Activated T-cell treated with anti-CD3 and anti-CD28 coated beads, Interleukin-2, amount 50 U/mL, for 72 hours (primary cell): ENCODE results near the gene PRAC2. TPM values are rescaled to one million over a fixed set of nuclear protein-coding genes. Genes with fewer than 3 reads are reported as not detected.

Experiments used
- ATAC-seq, 2 donors: fragments of 150-1000 bp; cut with Tn5 transposase; replicated peaks in 1 of 2; 2 replicates each; pipeline ENCODE4 v1.10.0; 2021; ENCODE audit warnings: moderate library complexity in 2 of 2, mild to moderate bottlenecking in 1 of 2
- DNase-seq, 2 donors: peaks; one replicate each; pipeline ENCODE4 v3.0.0; 2021 to 2022; ENCODE audit warnings: mixed read lengths in 1 of 2
- H3K27ac Mint-ChIP-seq: one replicate; pipeline ENCODE4 v1.8.0; 2022; ENCODE audit warnings: mild to moderate bottlenecking, moderate library complexity, mixed read lengths
- H3K27me3 Mint-ChIP-seq: one replicate; pipeline ENCODE4 v1.8.0; 2022; ENCODE audit warnings: low read depth, mixed read lengths
- H3K36me3 Mint-ChIP-seq, 2 donors: one replicate each; pipeline ENCODE4 v1.8.0; 2022; ENCODE audit warnings: mixed read lengths in 2 of 2, mild to moderate bottlenecking in 1 of 2; ENCODE audit not compliant: insufficient read depth in 2 of 2
- H3K4me1 Mint-ChIP-seq: one replicate; pipeline ENCODE4 v1.8.0; 2022; ENCODE audit warnings: low read depth, mixed read lengths
- H3K4me3 Mint-ChIP-seq, 2 donors: one replicate each; pipeline ENCODE4 v1.8.0; 2022; ENCODE audit warnings: mild to moderate bottlenecking in 2 of 2, mixed read lengths in 2 of 2, moderate library complexity in 2 of 2
- H3K9me3 Mint-ChIP-seq, 2 donors: one replicate each; pipeline ENCODE4 v1.8.0; 2022; ENCODE audit warnings: mixed read lengths in 2 of 2
- total RNA-seq, 2 donors: library from RNA; stranded (reverse); gene quantifications; one replicate each; pipeline ENCODE4 v1.2.3, GENCODE V29; 2022

PRAC2 gene
- total RNA-seq, 2 donors from 2014 or later, result not detected

DNA sequence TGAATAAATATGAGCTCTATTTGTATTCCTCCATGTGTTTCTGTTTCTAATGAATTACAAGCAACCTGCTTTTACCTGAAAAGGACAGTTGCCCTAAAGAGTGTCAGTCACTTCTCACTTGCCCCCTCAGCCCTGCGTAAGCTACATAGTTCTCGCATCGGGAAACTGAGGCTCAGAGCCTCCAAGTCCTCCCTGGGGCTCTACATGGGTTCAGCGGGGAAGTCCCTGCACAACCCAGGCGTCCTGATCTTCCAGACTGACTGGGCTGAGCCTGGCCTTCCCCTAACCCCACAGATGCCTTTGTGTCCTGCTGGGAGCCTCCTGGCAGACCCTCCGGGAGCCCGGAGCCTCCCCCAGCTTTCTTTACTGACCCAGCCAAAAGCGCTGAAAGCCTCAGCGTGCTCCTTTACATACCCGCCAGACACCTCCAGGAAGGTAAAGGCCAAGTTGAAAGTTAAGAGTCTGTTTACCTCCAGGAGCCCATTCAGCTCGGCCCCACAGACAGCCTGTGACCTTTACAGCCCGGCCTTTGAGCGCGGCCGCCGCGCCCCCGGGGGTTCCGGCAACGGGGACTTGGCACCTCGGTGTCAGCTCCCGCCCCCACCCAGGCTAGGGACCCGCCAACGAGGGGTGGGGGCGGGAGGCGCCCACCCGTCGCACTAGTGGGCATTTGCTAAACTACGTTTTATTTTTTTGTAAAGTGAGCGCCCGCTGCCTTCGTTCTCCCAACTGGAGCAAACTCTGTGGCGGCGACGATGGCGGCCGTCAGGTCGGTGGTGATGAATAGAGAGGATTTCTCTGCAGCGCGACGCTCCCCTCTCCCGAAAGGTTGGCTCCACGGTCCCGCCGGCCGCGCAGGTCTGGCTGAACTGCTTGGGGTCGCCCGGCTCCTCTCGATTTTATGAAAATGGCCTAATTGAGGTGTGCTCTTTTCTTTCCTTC lies 10.0 kb downstream of the PRAC2 start:
- Mint-ChIP-seq H3K27me3 (peaks cover 99% of the 10 kb centered on the region), H3K4me1 (peaks cover 32% of the 10 kb centered on the region), H3K4me3 (peak overlapping the region; percentile 65 to 86), H3K9me3 (no peaks in the 10 kb centered on the region), H3K27ac (no peak overlapping the region), H3K36me3 (peaks cover 0 to 2% of the 10 kb centered on the region in 2 donors)
- DNase-seq (no peak), ATAC-seq (no peak)

DNA sequence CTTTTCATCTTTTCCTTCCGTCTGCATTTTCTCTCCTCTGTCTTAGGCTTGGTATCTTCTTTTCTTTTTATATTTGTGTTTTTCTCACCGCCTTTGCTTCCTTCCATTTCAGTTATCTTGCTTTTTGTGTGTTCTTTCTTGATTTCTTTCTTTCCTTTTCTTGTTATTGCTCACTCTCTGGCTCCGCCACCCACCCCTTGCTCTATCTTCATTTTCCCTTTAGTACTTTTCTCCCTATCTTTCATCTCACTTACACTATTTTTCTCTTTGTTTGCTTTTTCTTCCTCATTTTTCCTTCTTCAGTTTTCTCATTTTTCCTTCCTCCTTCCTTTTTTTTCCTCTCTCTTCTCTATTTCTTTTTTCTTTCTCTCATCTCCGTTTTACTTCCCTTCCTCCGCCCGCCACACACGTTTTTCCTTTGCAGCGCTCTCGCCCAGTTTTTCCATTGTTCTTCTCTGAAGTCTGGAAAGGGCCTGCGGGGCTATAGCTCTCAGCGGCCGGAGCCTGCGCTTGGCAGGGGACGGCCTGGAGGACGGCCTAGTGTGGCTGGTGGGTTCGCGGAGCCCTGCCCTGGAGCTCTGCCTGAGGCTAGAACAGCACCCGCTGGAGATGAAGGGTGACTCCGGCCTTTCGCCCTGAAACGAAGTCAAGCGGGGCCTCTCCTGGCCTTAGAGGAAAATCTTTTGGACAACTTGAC lies 10.8 kb downstream of the PRAC2 start:
- Mint-ChIP-seq H3K36me3 (peaks cover 0 to 2% of the 10 kb centered on the region in 2 donors), H3K4me1 (peaks cover 27% of the 10 kb centered on the region), H3K27me3 (peaks cover 100% of the 10 kb centered on the region), H3K4me3 (peak overlapping the region; percentile 65 to 86), H3K27ac (no peak overlapping the region), H3K9me3 (no peaks in the 10 kb centered on the region)
- no peak for DNase-seq
- no peak for ATAC-seq

DNA sequence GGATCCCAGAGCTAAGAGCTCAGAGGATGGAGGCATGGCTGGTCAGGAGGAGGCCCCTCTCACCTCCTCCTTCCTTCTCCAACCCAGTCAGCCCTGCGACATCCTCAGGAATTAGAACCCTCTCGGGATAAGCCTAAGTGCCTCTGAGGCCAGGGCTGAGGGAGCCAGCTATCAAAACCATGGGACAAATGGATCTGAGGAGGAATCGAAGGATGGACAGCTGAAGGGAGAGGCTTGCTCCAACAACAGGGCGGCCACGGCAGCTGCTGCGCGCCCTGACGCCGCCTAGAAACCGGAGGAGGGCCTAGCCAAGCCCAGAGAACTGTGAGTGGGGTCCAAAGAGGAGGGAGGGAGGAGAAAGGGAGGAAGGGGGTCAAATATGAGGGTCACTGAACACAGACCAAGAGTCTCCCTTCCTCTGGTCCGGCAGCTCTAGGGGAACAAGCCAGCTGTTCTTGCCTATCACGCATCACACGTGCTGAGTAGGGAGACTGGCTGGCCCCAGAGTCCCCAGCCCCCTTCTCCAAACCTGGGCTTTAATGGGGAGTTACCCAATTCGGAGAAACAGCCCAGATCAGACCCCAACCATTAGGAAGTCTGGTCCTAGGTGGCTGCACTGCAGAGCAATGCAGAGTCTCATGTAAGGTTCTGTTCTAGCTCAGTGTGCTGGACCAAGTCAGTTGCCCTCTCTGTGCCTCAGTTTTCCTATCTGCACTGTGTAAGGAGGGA lies 11.5 kb downstream of the PRAC2 start:
- Mint-ChIP-seq H3K4me3 (no peak overlapping the region), H3K9me3 (no peaks in the 10 kb centered on the region), H3K36me3 (peaks cover 0 to 2% of the 10 kb centered on the region in 2 donors), H3K27ac (no peak overlapping the region), H3K27me3 (peaks cover 100% of the 10 kb centered on the region), H3K4me1 (peaks cover 27% of the 10 kb centered on the region)
- DNase-seq (no peak), ATAC-seq (no peak)

DNA sequence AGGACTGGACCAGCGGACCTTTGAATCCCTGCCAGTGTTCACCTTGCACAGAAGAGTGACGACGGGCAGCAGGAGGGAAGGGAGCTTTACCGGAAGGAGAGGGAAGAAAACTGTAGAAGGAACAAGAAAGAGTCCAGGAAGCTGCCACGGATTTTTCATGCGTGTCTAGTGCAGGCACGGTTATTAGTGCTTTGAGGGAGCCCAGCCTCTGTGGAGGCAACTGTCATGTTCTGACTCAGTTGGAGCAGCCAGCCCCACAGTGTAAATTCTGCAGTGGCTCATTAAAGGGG lies 12.0 kb downstream of the PRAC2 start:
- Mint-ChIP-seq H3K4me3 (no peak overlapping the region), H3K27ac (no peak overlapping the region), H3K4me1 (peaks cover 25% of the 10 kb centered on the region), H3K9me3 (no peaks in the 10 kb centered on the region), H3K27me3 (peaks cover 100% of the 10 kb centered on the region), H3K36me3 (peaks cover 0 to 2% of the 10 kb centered on the region in 2 donors)
- DNase-seq (no peak), ATAC-seq (no peak)

- H3K27me3 Mint-ChIP-seq, result peaks cover 96% of the 10 kb centered on the region
- DNase-seq, result no peak
- H3K4me3 Mint-ChIP-seq, result peak overlapping the region in 1 of 2 donors; percentile 29
- no peaks in the 10 kb centered on the region for H3K9me3 Mint-ChIP-seq
- peaks cover 0 to 2% of the 10 kb centered on the region in 2 donors for H3K36me3 Mint-ChIP-seq
- ATAC-seq, result no peak
- no peak overlapping the region for H3K27ac Mint-ChIP-seq
- H3K4me1 Mint-ChIP-seq, result peaks cover 25% of the 10 kb centered on the region
These were observed 14.5 kb downstream of the PRAC2 start for GRCh38 chr17:48737330-48738043.

DNA sequence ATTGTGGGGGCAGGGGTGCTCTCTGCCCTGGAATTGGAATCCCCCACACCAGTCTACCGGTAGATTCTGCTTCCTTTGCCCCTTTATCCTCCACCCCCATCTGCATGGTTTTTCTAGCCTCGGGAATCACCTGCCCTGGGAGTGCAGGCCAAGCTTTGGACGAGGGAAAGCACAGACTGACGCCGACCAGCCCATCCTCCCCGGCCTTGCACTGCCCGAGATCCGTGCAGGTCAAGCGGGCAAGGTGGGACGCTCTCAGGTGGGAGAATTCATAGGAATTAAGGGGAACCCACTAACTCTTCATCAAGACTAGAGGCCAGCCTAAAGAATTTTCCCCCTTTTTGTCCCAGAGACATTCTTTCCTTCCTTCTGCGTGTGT lies 15.4 kb downstream of the PRAC2 start:
- no peak for ATAC-seq
- peaks cover 18% of the 10 kb centered on the region for H3K4me1 Mint-ChIP-seq
- DNase-seq, result no peak
- no peak overlapping the region for H3K27ac Mint-ChIP-seq
- H3K27me3 Mint-ChIP-seq, result peaks cover 96% of the 10 kb centered on the region
- H3K9me3 Mint-ChIP-seq, result no peaks in the 10 kb centered on the region
- H3K36me3 Mint-ChIP-seq, result peaks cover 0 to 2% of the 10 kb centered on the region in 2 donors
- H3K4me3 Mint-ChIP-seq, result no peak overlapping the region

GRCh38 chr17:48738803-48739526 lies 16.0 kb downstream of the PRAC2 start:
- H3K27me3 Mint-ChIP-seq, result peaks cover 96% of the 10 kb centered on the region
- H3K27ac Mint-ChIP-seq, result no peak overlapping the region
- peaks cover 12% of the 10 kb centered on the region for H3K4me1 Mint-ChIP-seq
- no peaks in the 10 kb centered on the region for H3K9me3 Mint-ChIP-seq
- peak overlapping the region; percentile 67 to 77 for H3K4me3 Mint-ChIP-seq
- no peak for ATAC-seq
- H3K36me3 Mint-ChIP-seq, result peaks cover 0 to 2% of the 10 kb centered on the region in 2 donors
- DNase-seq, result no peak

DNA sequence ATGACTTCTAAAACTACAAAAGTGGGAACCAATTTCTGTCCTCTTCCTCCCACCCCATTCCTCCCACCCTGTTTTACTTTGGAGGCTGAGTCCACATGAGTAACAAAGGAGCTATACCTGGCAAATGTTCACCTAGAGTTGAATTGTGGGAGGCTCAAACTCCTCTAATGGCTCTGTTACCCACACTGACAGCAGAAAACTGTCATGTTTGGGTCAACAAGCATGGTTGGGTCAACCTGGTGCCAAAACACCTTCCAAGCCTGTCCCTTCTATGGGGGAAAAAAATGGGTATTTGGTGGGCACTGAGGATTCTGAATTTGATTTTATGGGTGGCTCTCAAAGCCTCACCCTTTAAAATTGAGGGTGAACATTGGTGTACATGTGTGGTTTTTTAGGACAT lies 17.6 kb downstream of the PRAC2 start:
- Mint-ChIP-seq H3K9me3 (no peaks in the 10 kb centered on the region), H3K4me1 (peaks cover 9% of the 10 kb centered on the region), H3K36me3 (peaks cover 0 to 2% of the 10 kb centered on the region in 2 donors), H3K27ac (no peak overlapping the region), H3K27me3 (peaks cover 95% of the 10 kb centered on the region), H3K4me3 (no peak overlapping the region)
- DNase-seq, result no peak
- no peak for ATAC-seq

- no peaks in the 10 kb centered on the region for H3K4me1 Mint-ChIP-seq
- H3K27me3 Mint-ChIP-seq, result peaks cover 97% of the 10 kb centered on the region
- H3K27ac Mint-ChIP-seq, result peak overlapping the region; percentile 30
- peaks cover 2 to 3% of the 10 kb centered on the region in 2 donors for H3K36me3 Mint-ChIP-seq
- no peaks in the 10 kb centered on the region for H3K9me3 Mint-ChIP-seq
- no peak for DNase-seq
- H3K4me3 Mint-ChIP-seq, result no peak overlapping the region
- ATAC-seq, result no peak
These were observed 22.6 kb downstream of the PRAC2 start for GRCh38 chr17:48745381-48746275.

GRCh38 chr17:48746916-48747444 lies 24.0 kb downstream of the PRAC2 start:
- Mint-ChIP-seq H3K27me3 (peaks cover 95% of the 10 kb centered on the region), H3K4me3 (no peak overlapping the region), H3K27ac (peak overlapping the region; percentile 40), H3K36me3 (peaks cover 2 to 3% of the 10 kb centered on the region in 2 donors), H3K9me3 (no peaks in the 10 kb centered on the region), H3K4me1 (no peaks in the 10 kb centered on the region)
- ATAC-seq, result no peak
- DNase-seq, result no peak
